ENCODE data around the gene ZNF816. TPM values are rescaled to one million over a fixed set of nuclear protein-coding genes. Genes with fewer than 3 reads are reported as not detected.
"Not testable (repeated sequence)": the region's sequence is repeated elsewhere in the genome, so short reads cannot be mapped to it uniquely, and the experiment has no call there.

The ZNF816 gene
- polyA plus RNA-seq, 1 donor, result 14.5 TPM

GRCh38 chr19:52944703-52945493 lies 17.8 kb downstream of the ZNF816 start:
- not testable (repeated sequence) for H3K36me3 ChIP-seq (ENCODE audit: control insufficient read depth, insufficient read depth, low read length); H3K4me1 ChIP-seq (ENCODE audit: control insufficient read depth, insufficient read depth, low read length); H3K27me3 ChIP-seq (ENCODE audit: control insufficient read depth, insufficient read depth, low read length); H3K4me3 ChIP-seq (ENCODE audit: low read length)
- H3K27ac ChIP-seq (ENCODE audit: low read length), result peak overlapping the region; percentile 54
- peak in 1 of 2 donors; percentile 50 for DNase-seq
- peaks cover 35% of the 10 kb centered on the region for H3K9me3 ChIP-seq (ENCODE audit: control insufficient read depth, low read depth, low read length)
- whole genome bisulfite sequencing (ENCODE audit: insufficient coverage, low lambda C conversion rate), result 83% methylated on average over 1 of the region's 17 CpGs

GRCh38 chr19:52943884-52944643 lies 18.6 kb downstream of the ZNF816 start:
- H3K27ac ChIP-seq (ENCODE audit: low read length), result no peak overlapping the region
- no peaks in the 10 kb centered on the region for H3K36me3 ChIP-seq (ENCODE audit: control insufficient read depth, insufficient read depth, low read length)
- WGBS (ENCODE audit: insufficient coverage, low lambda C conversion rate), result 48% methylated on average over 2 of the region's 17 CpGs
- H3K4me1 ChIP-seq (ENCODE audit: control insufficient read depth, insufficient read depth, low read length), result peaks cover 8% of the 10 kb centered on the region
- DNase-seq, result no peak
- peaks cover 34% of the 10 kb centered on the region for H3K9me3 ChIP-seq (ENCODE audit: control insufficient read depth, low read depth, low read length)
- no peaks in the 10 kb centered on the region for H3K27me3 ChIP-seq (ENCODE audit: control insufficient read depth, insufficient read depth, low read length)
- no peak overlapping the region for H3K4me3 ChIP-seq (ENCODE audit: low read length)

GRCh38 chr19:52943134-52943883 lies 19.4 kb downstream of the ZNF816 start:
- no peak for DNase-seq
- Histone ChIP-seq H3K4me3 (ENCODE audit: low read length) (peak overlapping the region; percentile 81), H3K27me3 (ENCODE audit: control insufficient read depth, insufficient read depth, low read length) (no peaks in the 10 kb centered on the region), H3K36me3 (ENCODE audit: control insufficient read depth, insufficient read depth, low read length) (no peaks in the 10 kb centered on the region), H3K27ac (ENCODE audit: low read length) (peak overlapping the region; percentile 54), H3K4me1 (ENCODE audit: control insufficient read depth, insufficient read depth, low read length) (peaks cover 8% of the 10 kb centered on the region), H3K9me3 (ENCODE audit: control insufficient read depth, low read depth, low read length) (peaks cover 27% of the 10 kb centered on the region)
- WGBS (ENCODE audit: insufficient coverage, low lambda C conversion rate), result 33% methylated on average over 3 of the region's 29 CpGs

GRCh38 chr19:52942386-52943133 lies 20.1 kb downstream of the ZNF816 start:
- WGBS (ENCODE audit: insufficient coverage, low lambda C conversion rate), result no CpG with 5 or more reads among the region's 43 CpGs
- peak overlapping the region; percentile 82 for H3K27ac ChIP-seq (ENCODE audit: low read length)
- peaks cover 20% of the 10 kb centered on the region for H3K9me3 ChIP-seq (ENCODE audit: control insufficient read depth, low read depth, low read length)
- no peaks in the 10 kb centered on the region for H3K27me3 ChIP-seq (ENCODE audit: control insufficient read depth, insufficient read depth, low read length)
- no peaks in the 10 kb centered on the region for H3K36me3 ChIP-seq (ENCODE audit: control insufficient read depth, insufficient read depth, low read length)
- peaks cover 11% of the 10 kb centered on the region for H3K4me1 ChIP-seq (ENCODE audit: control insufficient read depth, insufficient read depth, low read length)
- peak; percentile 88 to 90 for DNase-seq
- H3K4me3 ChIP-seq (ENCODE audit: low read length), result peak overlapping the region; percentile 81

- H3K27ac ChIP-seq (ENCODE audit: low read length), result peak overlapping the region; percentile 82
- peaks cover 15% of the 10 kb centered on the region for H3K9me3 ChIP-seq (ENCODE audit: control insufficient read depth, low read depth, low read length)
- no peaks in the 10 kb centered on the region for H3K36me3 ChIP-seq (ENCODE audit: control insufficient read depth, insufficient read depth, low read length)
- peak overlapping the region; percentile 81 for H3K4me3 ChIP-seq (ENCODE audit: low read length)
- no peaks in the 10 kb centered on the region for H3K27me3 ChIP-seq (ENCODE audit: control insufficient read depth, insufficient read depth, low read length)
- peaks cover 17% of the 10 kb centered on the region for H3K4me1 ChIP-seq (ENCODE audit: control insufficient read depth, insufficient read depth, low read length)
- WGBS (ENCODE audit: insufficient coverage, low lambda C conversion rate), result 0% methylated on average over 3 of the region's 26 CpGs
- DNase-seq, result peak in 1 of 2 donors; percentile 62
Observed at GRCh38 chr19:52941941-52942385, 20.7 kb downstream of the ZNF816 start.

- H3K4me1 ChIP-seq (ENCODE audit: control insufficient read depth, insufficient read depth, low read length), result peaks cover 21% of the 10 kb centered on the region
- peak overlapping the region; percentile 82 for H3K27ac ChIP-seq (ENCODE audit: low read length)
- WGBS (ENCODE audit: insufficient coverage, low lambda C conversion rate), result 6% methylated on average over 2 of the region's 2 CpGs
- DNase-seq; H3K36me3 ChIP-seq (ENCODE audit: control insufficient read depth, insufficient read depth, low read length); H3K27me3 ChIP-seq (ENCODE audit: control insufficient read depth, insufficient read depth, low read length): not testable (repeated sequence)
- H3K9me3 ChIP-seq (ENCODE audit: control insufficient read depth, low read depth, low read length), result peaks cover 10% of the 10 kb centered on the region
- H3K4me3 ChIP-seq (ENCODE audit: low read length), result peak overlapping the region; percentile 81
Observed at GRCh38 chr19:52941523-52941922, 21.2 kb downstream of the ZNF816 start.

GRCh38 chr19:52940905-52941304 lies 21.8 kb downstream of the ZNF816 start:
- not testable (repeated sequence) for DNase-seq; H3K27ac ChIP-seq (ENCODE audit: low read length); H3K9me3 ChIP-seq (ENCODE audit: control insufficient read depth, low read depth, low read length); H3K36me3 ChIP-seq (ENCODE audit: control insufficient read depth, insufficient read depth, low read length); H3K4me3 ChIP-seq (ENCODE audit: low read length); H3K27me3 ChIP-seq (ENCODE audit: control insufficient read depth, insufficient read depth, low read length)
- H3K4me1 ChIP-seq (ENCODE audit: control insufficient read depth, insufficient read depth, low read length), result peaks cover 22% of the 10 kb centered on the region
- WGBS (ENCODE audit: insufficient coverage, low lambda C conversion rate), result no CpG with 5 or more reads among the region's 5 CpGs

- Histone ChIP-seq H3K4me3 (ENCODE audit: low read length) (no peak overlapping the region), H3K27me3 (ENCODE audit: control insufficient read depth, insufficient read depth, low read length) (no peaks in the 10 kb centered on the region), H3K9me3 (ENCODE audit: control insufficient read depth, low read depth, low read length) (peaks cover 8% of the 10 kb centered on the region), H3K27ac (ENCODE audit: low read length) (peak overlapping the region; percentile 31), H3K4me1 (ENCODE audit: control insufficient read depth, insufficient read depth, low read length) (peaks cover 22% of the 10 kb centered on the region), H3K36me3 (ENCODE audit: control insufficient read depth, insufficient read depth, low read length) (peaks cover 2% of the 10 kb centered on the region)
- WGBS (ENCODE audit: insufficient coverage, low lambda C conversion rate), result 80% methylated on average over 1 of the region's 5 CpGs
- DNase-seq, result peak in 1 of 2 donors; percentile 70
Observed at GRCh38 chr19:52938761-52939160, 23.9 kb downstream of the ZNF816 start.

- H3K27me3 ChIP-seq (ENCODE audit: control insufficient read depth, insufficient read depth, low read length), result no peaks in the 10 kb centered on the region
- no peak overlapping the region for H3K4me3 ChIP-seq (ENCODE audit: low read length)
- DNase-seq, result peak; percentile 66 to 81
- peaks cover 19% of the 10 kb centered on the region for H3K4me1 ChIP-seq (ENCODE audit: control insufficient read depth, insufficient read depth, low read length)
- no CpG with 5 or more reads among the region's 7 CpGs for WGBS (ENCODE audit: insufficient coverage, low lambda C conversion rate)
- H3K9me3 ChIP-seq (ENCODE audit: control insufficient read depth, low read depth, low read length), result peaks cover 8% of the 10 kb centered on the region
- peaks cover 2% of the 10 kb centered on the region for H3K36me3 ChIP-seq (ENCODE audit: control insufficient read depth, insufficient read depth, low read length)
- H3K27ac ChIP-seq (ENCODE audit: low read length), result peak overlapping the region; percentile 84
Observed at GRCh38 chr19:52936954-52937325, 25.7 kb downstream of the ZNF816 start.
